WTC11 (cell line): Measurements from ENCODE around the gene SCUBE3.

Experiments
- CTCF ChIP-seq: fragments of 200-600 bp; IDR thresholded peaks from 2 replicates; pipeline ENCODE4 v1.8.0; 2022; ENCODE audit warnings: antibody characterized with exemption
- ETV6 ChIP-seq: sonication (generic); formaldehyde crosslinking; IDR thresholded peaks from 2 replicates; pipeline ENCODE4 v1.8.1; 2022; ENCODE audit warnings: mild to moderate bottlenecking, missing genetic modification reagents
- GABPB1 ChIP-seq: sonication (generic); formaldehyde crosslinking; IDR thresholded peaks from 2 replicates; pipeline ENCODE4 v1.8.1; 2023; ENCODE audit warnings: mild to moderate bottlenecking, missing genetic modification reagents
- RELA ChIP-seq: sonication (generic); formaldehyde crosslinking; IDR thresholded peaks from 2 replicates; pipeline ENCODE4 v1.8.1; 2022; ENCODE audit warnings: missing genetic modification reagents, mild to moderate bottlenecking, borderline replicate concordance
- RORB ChIP-seq: fragments of 250-450 bp; sonication (Bioruptor Pico); IDR thresholded peaks from 2 replicates; pipeline ENCODE4 v1.9.0; 2021; ENCODE audit warnings: mild to moderate bottlenecking

GRCh38 chr6:35293681-35294080, 79.9 kb downstream of the SCUBE3 start:
- no peak for TF ChIP-seq ETV6 (CRISPR knock-in tag)
- TF ChIP-seq CTCF, result no peak
- no peak for TF ChIP-seq RELA (CRISPR knock-in tag)
- no peak for TF ChIP-seq GABPB1 (CRISPR knock-in tag)
- no peak for TF ChIP-seq RORB (CRISPR knock-in tag)
